MM.1S (cell line): ENCODE data around the gene CPNE1.

ENCODE experiments used
- CTCF ChIP-seq: fragments of 300-600 bp; sonication (generic); IDR thresholded peaks from 2 replicates; pipeline ENCODE4 v1.5.1; 2016; ENCODE audit warnings: antibody characterized with exemption, low read length, mixed read lengths
- EZH2phosphoT487 ChIP-seq: fragments of 300-600 bp; sonication (generic); IDR thresholded peaks from 2 replicates; pipeline ENCODE4 v1.6.1; 2018; ENCODE audit warnings: antibody characterized with exemption, low read length

GRCh38 chr20:35582131-35582530 is 82.6 kb downstream of the CPNE1 start:
- TF ChIP-seq CTCF: no peak
- TF ChIP-seq EZH2phosphoT487: no peak
